GM23248 (cell line): ENCODE measurements around the gene FXYD3. TPM values are rescaled to one million over a fixed set of nuclear protein-coding genes. Genes with fewer than 3 reads are reported as not detected.

ENCODE experiments used
- DNase-seq: peaks from one replicate; pipeline ENCODE4 v3.0.0-alpha.2; 2015
- H2AFZ ChIP-seq: fragments of 200-600 bp; sonication (generic); 2 replicates; pipeline ENCODE4 v1.6.1; 2016; ENCODE audit warnings: antibody characterized with exemption
- H3F3A ChIP-seq: fragments of 200-600 bp; sonication (generic); 2 replicates; pipeline ENCODE4 v1.6.1; 2016; ENCODE audit warnings: mild to moderate bottlenecking, antibody characterized with exemption, mixed run types; ENCODE audit not compliant: insufficient read depth
- H3K27ac ChIP-seq: fragments of 200-600 bp; sonication (generic); 2 replicates; pipeline ENCODE4 v1.5.1; 2016; ENCODE audit warnings: mild to moderate bottlenecking
- H3K27me3 ChIP-seq: fragments of 200-600 bp; sonication (generic); replicated peaks from 2 replicates; pipeline ENCODE4 v1.6.1; 2016; ENCODE audit warnings: mild to moderate bottlenecking; ENCODE audit not compliant: insufficient read depth
- H3K36me3 ChIP-seq: fragments of 200-600 bp; sonication (generic); 2 replicates; pipeline ENCODE4 v1.6.1; 2016; ENCODE audit warnings: low read depth, mild to moderate bottlenecking
- H3K4me1 ChIP-seq: fragments of 200-600 bp; sonication (generic); 2 replicates; pipeline ENCODE4 v1.6.1; 2016; ENCODE audit warnings: mild to moderate bottlenecking; ENCODE audit not compliant: insufficient read depth
- H3K4me2 ChIP-seq: fragments of 200-600 bp; sonication (generic); one replicate; pipeline ENCODE4 v1.6.1; 2016; ENCODE audit warnings: mild to moderate bottlenecking; ENCODE audit not compliant: unreplicated experiment
- H3K4me3 ChIP-seq: fragments of 200-600 bp; sonication (generic); 2 replicates; pipeline ENCODE4 v1.5.1; 2016; ENCODE audit warnings: mild to moderate bottlenecking
- H3K79me2 ChIP-seq: fragments of 200-600 bp; sonication (generic); 2 replicates; pipeline ENCODE4 v1.6.1; 2016; ENCODE audit warnings: mild to moderate bottlenecking; ENCODE audit not compliant: insufficient read depth
- H3K9ac ChIP-seq: fragments of 200-600 bp; sonication (generic); 2 replicates; pipeline ENCODE4 v1.6.1; 2016; ENCODE audit warnings: mild to moderate bottlenecking
- H3K9me2 ChIP-seq: fragments of 200-600 bp; sonication (generic); 2 replicates; pipeline ENCODE4 v1.6.1; 2016; ENCODE audit warnings: mixed run types, mild to moderate bottlenecking, moderate library complexity; ENCODE audit not compliant: insufficient read depth
- H3K9me3 ChIP-seq: fragments of 200-600 bp; sonication (generic); one replicate; pipeline ENCODE4 v1.6.1; 2017; ENCODE audit warnings: low read depth
- H4K20me1 ChIP-seq: fragments of 200-600 bp; sonication (generic); 2 replicates; pipeline ENCODE4 v1.6.0; 2016; ENCODE audit not compliant: insufficient read depth
- EZH2 ChIP-seq: fragments of 200-600 bp; sonication (generic); IDR thresholded peaks from 2 replicates; pipeline ENCODE4 v1.6.1; 2018; ENCODE audit warnings: antibody characterized with exemption, mild to moderate bottlenecking; ENCODE audit not compliant: insufficient read depth, poor library complexity, severe bottlenecking
- EZH2phosphoT487 ChIP-seq: fragments of 200-600 bp; sonication (generic); IDR thresholded peaks from 2 replicates; pipeline ENCODE4 v1.6.1; 2018; ENCODE audit warnings: antibody characterized with exemption, moderate library complexity, mild to moderate bottlenecking, low read depth; ENCODE audit not compliant: insufficient read depth
- WGBS, 2 experiments: methylation state at CpG; one replicate each; pipeline ENCODE4 v1.1.6; 2015 to 2017; ENCODE audit warnings: low lambda C conversion rate in 2 of 2, low coverage in 1 of 2; ENCODE audit errors: missing lambda C conversion rate in 2 of 2; 5-methylcytosine and 5-hydroxymethylcytosine counted together
- in situ Hi-C: fragments of 300-500 bp; cut with MboI; formaldehyde crosslinking; loops from 2 replicates; pipeline ENCODE4 v1.15.0; 2020
- polyA plus RNA-seq: library from polyadenylated mRNA; unstranded; fragments of >200 nt; fragmentation: Nextera tagmentation; extraction: Ambion mirVana; gene quantifications from 2 replicates; pipeline ENCODE4 v1.2.1, GENCODE V29; 2016
- total RNA-seq: library from RNA; depleted of rRNA; stranded (reverse); fragments of >200 nt; shearing (Covaris generic); gene quantifications from 2 replicates; pipeline ENCODE4 v1.2.3, GENCODE V29; 2014

The FXYD3 gene
- total and polyA plus RNA-seq, 2 experiments from 2014 or later: not detected

- Histone ChIP-seq H3K9ac (no peak overlapping the region), H3K79me2 (peaks cover 12% of the 10 kb centered on the region), H3F3A (no peaks in the 10 kb centered on the region), H2AFZ (no peak overlapping the region), H3K9me2 (no peaks in the 10 kb centered on the region), H3K27ac (no peak overlapping the region), H4K20me1 (no peaks in the 10 kb centered on the region), H3K9me3 (no peaks in the 10 kb centered on the region), H3K4me3 (no peak overlapping the region), H3K4me2 (no peak overlapping the region), H3K4me1 (peaks cover 6% of the 10 kb centered on the region), H3K27me3 (no peaks in the 10 kb centered on the region), H3K36me3 (peaks cover 57% of the 10 kb centered on the region)
- 61 to 63% methylated on average over 5 of the region's 5 CpGs for WGBS, 2 experiments
- DNase-seq: no peak
- no peak for TF ChIP-seq EZH2phosphoT487
- no peak for TF ChIP-seq EZH2
- in situ Hi-C loops: no loop called here
These were observed 49.8 kb downstream of the FXYD3 start for GRCh38 chr19:35165200-35166058.

GRCh38 chr19:35166100-35167063 lies 50.8 kb downstream of the FXYD3 start:
- WGBS, 2 experiments: 92 to 95% methylated on average over 7 of the region's 7 CpGs
- H3K9me3 ChIP-seq: no peaks in the 10 kb centered on the region
- no peak overlapping the region for H3K4me2 ChIP-seq
- no peaks in the 10 kb centered on the region for H4K20me1 ChIP-seq
- H3K4me1 ChIP-seq: peaks cover 6% of the 10 kb centered on the region
- no peak overlapping the region for H2AFZ ChIP-seq
- H3K9ac ChIP-seq: no peak overlapping the region
- no peaks in the 10 kb centered on the region for H3F3A ChIP-seq
- in situ Hi-C loops: no loop called here
- peaks cover 6% of the 10 kb centered on the region; the same call in 1 of the 2 replicates for H3K79me2 ChIP-seq
- H3K27ac ChIP-seq: no peak overlapping the region
- no peak for DNase-seq
- no peaks in the 10 kb centered on the region for H3K9me2 ChIP-seq
- H3K27me3 ChIP-seq: no peaks in the 10 kb centered on the region
- no peak for TF ChIP-seq EZH2phosphoT487
- TF ChIP-seq EZH2: no peak
- peaks cover 48% of the 10 kb centered on the region for H3K36me3 ChIP-seq
- no peak overlapping the region for H3K4me3 ChIP-seq

GRCh38 chr19:35167251-35168119 lies 51.9 kb downstream of the FXYD3 start:
- no peak for DNase-seq
- in situ Hi-C loops: no loop called here

More at GRCh38 chr19:35167251-35168119, 51.9 kb downstream of the FXYD3 start:
- H3K9me2 ChIP-seq: no peaks in the 10 kb centered on the region
- 89 to 90% methylated on average over 5 of the region's 5 CpGs for WGBS, 2 experiments
- no peak for TF ChIP-seq EZH2
- no peak for TF ChIP-seq EZH2phosphoT487
- no peak overlapping the region for H3K4me3 ChIP-seq
- no peak overlapping the region for H2AFZ ChIP-seq
- no peak overlapping the region for H3K27ac ChIP-seq
- H3K79me2 ChIP-seq: peaks cover under 1% of the 10 kb centered on the region; the same call in 1 of the 2 replicates
- 0 out of 2 replicates have a peak, but pooled peaks cover 4% of the 10 kb centered on the region for H3F3A ChIP-seq
- no peak overlapping the region for H3K4me2 ChIP-seq
- H3K4me1 ChIP-seq: peaks cover 6% of the 10 kb centered on the region
- no peaks in the 10 kb centered on the region for H3K9me3 ChIP-seq
- H3K9ac ChIP-seq: no peak overlapping the region
- peaks cover 37% of the 10 kb centered on the region for H3K36me3 ChIP-seq
- H3K27me3 ChIP-seq: no peaks in the 10 kb centered on the region
- H4K20me1 ChIP-seq: no peaks in the 10 kb centered on the region
